Astrocyte (in vitro differentiated cells and primary cell): Measurements from ENCODE around the gene ZNF385B. TPM values are rescaled to one million over a fixed set of nuclear protein-coding genes. Genes with fewer than 3 reads are reported as not detected.

ENCODE experiments used
- DNase-seq: peaks from one replicate; pipeline ENCODE4 v3.0.0-alpha.2; 2010; ENCODE audit warnings: low read depth
- FAIRE-seq: peaks from 2 replicates; lab custom pipeline; 2011; peaks lifted over from hg19 to GRCh38; lab: Jason Lieb, UNC
- H2AFZ ChIP-seq: 2 replicates; pipeline ENCODE4 v1.6.0; 2012; ENCODE audit warnings: low read depth, low read length, inconsistent platforms
- H3K27ac ChIP-seq: 2 replicates; pipeline ENCODE4 v1.5.1; 2011; ENCODE audit warnings: low read depth, low read length, inconsistent platforms
- H3K27me3 ChIP-seq: 2 replicates; pipeline ENCODE4 v1.6.0; 2011; ENCODE audit warnings: low read length, inconsistent platforms; ENCODE audit not compliant: insufficient read depth
- H3K36me3 ChIP-seq: 2 replicates; pipeline ENCODE4 v1.5.1; 2011; ENCODE audit warnings: low read length, inconsistent platforms; ENCODE audit not compliant: insufficient read depth
- H3K4me1 ChIP-seq: 2 replicates; pipeline ENCODE4 v1.5.1; 2011; ENCODE audit warnings: low read length, inconsistent platforms; ENCODE audit not compliant: insufficient read depth
- H3K4me2 ChIP-seq: 2 replicates; pipeline ENCODE4 v1.6.0; 2012; ENCODE audit warnings: low read length, inconsistent platforms
- H3K4me3 ChIP-seq: 2 replicates; pipeline ENCODE4 v1.5.1; 2011; ENCODE audit warnings: low read depth, mild to moderate bottlenecking, low read length, inconsistent platforms; ENCODE audit not compliant: insufficient read depth
- H3K79me2 ChIP-seq: 2 replicates; pipeline ENCODE4 v1.6.0; 2012; ENCODE audit warnings: mild to moderate bottlenecking, low read length, inconsistent platforms; ENCODE audit not compliant: insufficient read depth
- H3K9ac ChIP-seq: 2 replicates; pipeline ENCODE4 v1.6.0; 2012; ENCODE audit warnings: mild to moderate bottlenecking, low read length, inconsistent platforms
- H3K9me3 ChIP-seq: 2 replicates; pipeline ENCODE4 v1.5.1; 2012; ENCODE audit warnings: low read depth, mild to moderate bottlenecking, low read length, inconsistent platforms; ENCODE audit not compliant: insufficient read depth
- H4K20me1 ChIP-seq: 2 replicates; pipeline ENCODE4 v1.6.0; 2012; ENCODE audit warnings: low read length, inconsistent platforms; ENCODE audit not compliant: insufficient read depth
- H3K27ac Mint-ChIP-seq: one replicate; pipeline ENCODE4 v1.8.0; 2021; ENCODE audit warnings: mild to moderate bottlenecking, mixed read lengths; ENCODE audit not compliant: unreplicated experiment
- H3K27me3 Mint-ChIP-seq: one replicate; pipeline ENCODE4 v1.8.0; 2021; ENCODE audit warnings: low read depth, mixed read lengths; ENCODE audit not compliant: unreplicated experiment
- H3K36me3 Mint-ChIP-seq: one replicate; pipeline ENCODE4 v1.8.0; 2021; ENCODE audit warnings: low read depth, mixed read lengths; ENCODE audit not compliant: unreplicated experiment
- H3K4me1 Mint-ChIP-seq: one replicate; pipeline ENCODE4 v1.8.0; 2021; ENCODE audit warnings: low read depth, mixed read lengths; ENCODE audit not compliant: unreplicated experiment
- H3K4me3 Mint-ChIP-seq: one replicate; pipeline ENCODE4 v1.8.0; 2021; ENCODE audit warnings: mild to moderate bottlenecking, moderate library complexity, mixed read lengths; ENCODE audit not compliant: unreplicated experiment
- H3K9me3 Mint-ChIP-seq: one replicate; pipeline ENCODE4 v1.8.0; 2021; ENCODE audit warnings: mild to moderate bottlenecking, mixed read lengths; ENCODE audit not compliant: unreplicated experiment
- EZH2 ChIP-seq: IDR thresholded peaks from 2 replicates; pipeline ENCODE4 v1.6.1; 2012; ENCODE audit warnings: mild to moderate bottlenecking, low read length, inconsistent platforms; ENCODE audit not compliant: insufficient read depth
- total RNA-seq: library from RNA; stranded (reverse); gene quantifications from 2 replicates; pipeline ENCODE4 v1.2.1, GENCODE V29; 2021
- TF ChIP-seq, protein P1 (sequence below): IDR thresholded peaks from 2 replicates; pipeline ENCODE4 v1.5.1; 2011; ENCODE audit warnings: low read depth, mild to moderate bottlenecking, inconsistent platforms, low read length, moderate library complexity; ENCODE audit not compliant: insufficient read depth

ZNF385B gene
- total RNA-seq, 1 donor from 2014 or later = 0.27 TPM

- no peak overlapping the region for H3K9ac ChIP-seq
- DNase-seq = peak; percentile 7
- no peak overlapping the region for H3K4me3 Mint-ChIP-seq
Observed at GRCh38 chr2:179861027-179861415, 391 bp downstream of the ZNF385B start.

DNA sequence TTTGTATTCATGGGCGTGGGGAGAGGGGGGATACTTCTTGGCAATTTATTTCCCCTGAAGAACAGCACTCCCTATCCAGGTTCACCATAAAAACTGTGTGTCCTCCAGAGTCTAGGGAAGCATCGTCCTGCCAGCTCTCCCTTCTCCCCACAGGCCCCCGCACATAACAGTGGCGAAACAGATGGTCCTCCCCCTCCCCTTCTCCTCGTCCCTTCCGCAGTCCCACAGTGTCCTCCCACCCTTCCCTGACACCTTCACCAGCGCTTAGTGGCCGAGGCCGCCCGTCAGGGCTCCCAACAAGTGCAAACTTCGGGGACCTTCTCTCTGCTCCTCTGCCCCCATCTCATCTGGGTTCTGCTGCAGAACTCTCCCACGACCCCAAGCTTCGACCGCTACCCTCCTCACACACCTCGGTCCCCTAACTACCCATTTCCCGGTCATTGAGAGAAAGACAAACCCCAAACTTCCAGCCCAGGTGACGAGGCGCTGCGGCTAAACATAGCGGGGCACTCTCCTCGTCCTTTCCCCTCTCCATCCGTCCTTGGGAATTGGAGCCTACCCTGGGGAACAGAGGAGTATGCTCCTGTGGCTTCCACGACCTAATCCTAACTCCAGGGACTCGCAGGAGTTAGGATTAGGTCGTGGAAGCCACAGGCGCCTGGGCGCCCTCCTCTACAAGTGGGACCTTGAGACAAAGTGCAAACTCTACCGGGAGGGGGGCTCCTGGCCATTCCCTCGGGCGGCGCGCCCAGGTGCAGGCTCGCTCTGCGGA, 971 bp downstream of the ZNF385B start:
- Mint-ChIP-seq H3K4me1 (no peaks in the 10 kb centered on the region), H3K9me3 (no peaks in the 10 kb centered on the region), H3K36me3 (no peaks in the 10 kb centered on the region), H3K27me3 (peaks cover 50% of the 10 kb centered on the region), H3K4me3 (peak overlapping the region; percentile 63), H3K27ac (no peak overlapping the region)
- Histone ChIP-seq H2AFZ (peak overlapping the region; percentile 74), H3K9ac (no peak overlapping the region), H3K27ac (no peak overlapping the region), H3K4me3 (peak overlapping the region; percentile 65), H4K20me1 (no peaks in the 10 kb centered on the region), H3K79me2 (no peaks in the 10 kb centered on the region), H3K4me2 (peak overlapping the region; percentile 95), H3K4me1 (peaks cover 4% of the 10 kb centered on the region), H3K36me3 (no peaks in the 10 kb centered on the region), H3K9me3 (no peaks in the 10 kb centered on the region), H3K27me3 (peaks cover 33% of the 10 kb centered on the region)
- no peak for DNase-seq
- FAIRE-seq = no peak
- TF ChIP-seq EZH2 = no peak
- TF ChIP-seq, protein P1, sequence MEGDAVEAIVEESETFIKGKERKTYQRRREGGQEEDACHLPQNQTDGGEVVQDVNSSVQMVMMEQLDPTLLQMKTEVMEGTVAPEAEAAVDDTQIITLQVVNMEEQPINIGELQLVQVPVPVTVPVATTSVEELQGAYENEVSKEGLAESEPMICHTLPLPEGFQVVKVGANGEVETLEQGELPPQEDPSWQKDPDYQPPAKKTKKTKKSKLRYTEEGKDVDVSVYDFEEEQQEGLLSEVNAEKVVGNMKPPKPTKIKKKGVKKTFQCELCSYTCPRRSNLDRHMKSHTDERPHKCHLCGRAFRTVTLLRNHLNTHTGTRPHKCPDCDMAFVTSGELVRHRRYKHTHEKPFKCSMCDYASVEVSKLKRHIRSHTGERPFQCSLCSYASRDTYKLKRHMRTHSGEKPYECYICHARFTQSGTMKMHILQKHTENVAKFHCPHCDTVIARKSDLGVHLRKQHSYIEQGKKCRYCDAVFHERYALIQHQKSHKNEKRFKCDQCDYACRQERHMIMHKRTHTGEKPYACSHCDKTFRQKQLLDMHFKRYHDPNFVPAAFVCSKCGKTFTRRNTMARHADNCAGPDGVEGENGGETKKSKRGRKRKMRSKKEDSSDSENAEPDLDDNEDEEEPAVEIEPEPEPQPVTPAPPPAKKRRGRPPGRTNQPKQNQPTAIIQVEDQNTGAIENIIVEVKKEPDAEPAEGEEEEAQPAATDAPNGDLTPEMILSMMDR = no peak

More at GRCh38 chr2:179861027-179861415, 391 bp downstream of the ZNF385B start:
- peaks cover 38% of the 10 kb centered on the region for H3K27me3 ChIP-seq
- no peaks in the 10 kb centered on the region for H3K79me2 ChIP-seq
- H3K4me2 ChIP-seq = peak overlapping the region; percentile 95
- Mint-ChIP-seq H3K9me3 (no peaks in the 10 kb centered on the region), H3K27ac (no peak overlapping the region), H3K27me3 (peaks cover 50% of the 10 kb centered on the region), H3K4me1 (no peaks in the 10 kb centered on the region), H3K36me3 (no peaks in the 10 kb centered on the region)
- no peak overlapping the region for H3K27ac ChIP-seq
- H3K4me3 ChIP-seq = peak overlapping the region; percentile 65
- no peak for FAIRE-seq
- peaks cover 4% of the 10 kb centered on the region for H3K4me1 ChIP-seq
- H2AFZ ChIP-seq = peak overlapping the region; percentile 74
- no peaks in the 10 kb centered on the region for H3K9me3 ChIP-seq
- TF ChIP-seq, protein P1 = no peak
- peak; percentile 65 for TF ChIP-seq EZH2
- no peaks in the 10 kb centered on the region for H3K36me3 ChIP-seq
- H4K20me1 ChIP-seq = no peaks in the 10 kb centered on the region

DNA sequence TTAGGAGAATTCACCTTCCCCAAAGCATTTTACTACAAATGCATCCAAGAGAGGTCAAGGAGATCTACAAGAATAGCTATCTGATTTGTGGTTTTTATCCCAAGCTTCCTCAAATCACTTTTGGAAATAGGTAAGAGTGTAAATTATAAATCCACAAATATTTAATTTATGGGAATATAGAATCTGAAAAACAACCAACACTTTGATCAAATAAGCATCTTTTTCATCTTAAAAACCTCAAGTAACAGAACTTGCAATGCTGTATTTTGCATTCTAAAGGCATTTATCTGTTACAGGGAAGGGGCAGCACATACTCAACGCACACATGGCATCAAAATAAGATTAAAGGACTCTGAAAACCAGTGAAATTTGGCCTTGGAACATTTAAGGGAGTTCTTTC, 1.9 kb downstream of the ZNF385B start:
- H3K79me2 ChIP-seq = no peaks in the 10 kb centered on the region
- H3K4me1 ChIP-seq = peaks cover 4% of the 10 kb centered on the region
- no peaks in the 10 kb centered on the region for H3K36me3 ChIP-seq
- Mint-ChIP-seq H3K4me1 (no peaks in the 10 kb centered on the region), H3K27ac (no peak overlapping the region), H3K9me3 (no peaks in the 10 kb centered on the region), H3K4me3 (no peak overlapping the region), H3K27me3 (peaks cover 50% of the 10 kb centered on the region), H3K36me3 (no peaks in the 10 kb centered on the region)
- H3K4me2 ChIP-seq = no peak overlapping the region
- no peak for TF ChIP-seq EZH2
- TF ChIP-seq, protein P1 = no peak
- H3K4me3 ChIP-seq = no peak overlapping the region
- peaks cover 32% of the 10 kb centered on the region for H3K27me3 ChIP-seq
- no peak overlapping the region for H2AFZ ChIP-seq
- H4K20me1 ChIP-seq = no peaks in the 10 kb centered on the region
- H3K9ac ChIP-seq = no peak overlapping the region
- DNase-seq (no peak), FAIRE-seq (no peak)
- no peak overlapping the region for H3K27ac ChIP-seq
- H3K9me3 ChIP-seq = no peaks in the 10 kb centered on the region
